Activated naive CD4-positive, alpha-beta T cell treated with anti-CD3 and anti-CD28 coated beads, Interleukin-2, amount 50 U/mL, for 72 hours (primary cell): ENCODE results near the gene LIPT1. TPM values are rescaled to one million over a fixed set of nuclear protein-coding genes. Genes with fewer than 3 reads are reported as not detected.

ENCODE experiments used
- ATAC-seq, 2 donors: fragments of 150-1000 bp; cut with Tn5 transposase; 2 replicates each; pipeline ENCODE4 v1.10.0; 2021; ENCODE audit warnings: mild to moderate bottlenecking in 2 of 2, moderate library complexity in 2 of 2
- DNase-seq, 2 donors: peaks; one replicate each; pipeline ENCODE4 v3.0.0; 2021 to 2022; ENCODE audit warnings: low spot score in 2 of 2
- H3K27ac Mint-ChIP-seq, 2 donors: one replicate each; pipeline ENCODE4 v1.8.0; 2022; ENCODE audit warnings: mild to moderate bottlenecking in 2 of 2, mixed read lengths in 2 of 2
- H3K36me3 Mint-ChIP-seq, 2 donors: one replicate each; pipeline ENCODE4 v1.8.0; 2022; ENCODE audit warnings: mixed read lengths in 2 of 2
- H3K9me3 Mint-ChIP-seq, 2 donors: one replicate each; pipeline ENCODE4 v1.8.0; 2022; ENCODE audit warnings: mixed read lengths in 2 of 2
- total RNA-seq, 2 donors: library from RNA; stranded (reverse); gene quantifications; one replicate each; pipeline ENCODE4 v1.2.3, GENCODE V29; 2022

LIPT1 gene
- total RNA-seq, 2 donors from 2014 or later, result 3.5 to 6.9 TPM

DNA sequence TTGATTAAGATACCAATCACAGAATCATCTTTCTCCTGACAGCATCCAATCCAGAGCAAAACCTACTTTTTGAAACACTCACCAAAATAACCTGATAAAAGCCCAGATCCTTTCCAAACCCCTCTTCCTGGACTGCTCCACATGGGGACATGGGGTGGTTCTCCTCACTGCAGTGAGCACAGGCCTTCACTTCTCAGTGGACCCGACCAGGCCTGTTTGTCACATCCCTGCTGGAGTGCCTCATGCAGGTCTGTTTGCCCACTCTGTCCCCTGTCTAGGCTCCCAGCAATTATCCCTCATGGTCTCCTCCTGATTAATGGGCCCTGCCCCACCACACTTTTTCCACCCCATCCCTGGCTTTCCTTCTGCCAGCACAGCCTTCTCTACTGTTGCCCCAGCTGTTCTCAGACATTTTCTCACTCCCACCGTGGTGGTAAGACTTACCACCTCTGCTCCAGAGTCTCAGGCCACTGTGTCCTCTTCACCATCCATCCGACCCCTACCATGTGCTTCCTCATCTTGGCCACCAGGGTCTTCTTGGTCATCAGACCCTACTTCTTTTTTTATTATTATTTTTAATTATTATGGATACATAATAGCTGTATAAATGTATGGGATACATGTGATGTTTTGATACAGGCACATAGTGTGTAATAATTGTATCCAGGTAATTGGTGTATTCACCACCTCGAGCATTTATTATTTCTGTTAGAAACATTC lies 47.4 kb downstream of the LIPT1 start:
- no peaks in the 10 kb centered on the region for H3K9me3 Mint-ChIP-seq
- DNase-seq (no peak), ATAC-seq (no peak)
- H3K36me3 Mint-ChIP-seq, result peaks cover 6 to 16% of the 10 kb centered on the region in 2 donors
- peak overlapping the region; percentile 23 to 29 for H3K27ac Mint-ChIP-seq

- Mint-ChIP-seq H3K27ac (no peak overlapping the region), H3K36me3 (peaks cover 14 to 19% of the 10 kb centered on the region in 2 donors), H3K9me3 (no peaks in the 10 kb centered on the region)
- ATAC-seq, result no peak
- DNase-seq, result no peak
Measured at GRCh38 chr2:99205491-99205890, 50.7 kb downstream of the LIPT1 start.

Other genes starting within 250 kb of the LIPT1 start
- under 1 TPM in 1 of 2 donors, not detected in 1; 0.12 TPM for gene CRACDL, start 218.7 kb upstream of the LIPT1 start, total RNA-seq
- gene C2orf15, start 13.3 kb upstream of the LIPT1 start, total RNA-seq, result 1 to 10 TPM; 2.1 to 4.9 TPM
- 1 to 10 TPM; 5.2 to 8.0 TPM for gene TSGA10, start within 50 bp of the LIPT1 start, total RNA-seq
- 100 to 1,000 TPM in 1 of 2 donors, 10 to 100 TPM in 1; 71.5 to 107 TPM for gene MITD1, start 26.1 kb downstream of the LIPT1 start, total RNA-seq
- 10 to 100 TPM; 27.9 to 48.5 TPM for gene MRPL30, start 26.2 kb downstream of the LIPT1 start, total RNA-seq
- not detected for gene LYG2, start 100.7 kb downstream of the LIPT1 start, total RNA-seq
- gene LYG1, start 146.2 kb downstream of the LIPT1 start, total RNA-seq, result 1 to 10 TPM in 1 of 2 donors, under 1 TPM in 1; 0.91 to 1.1 TPM
- gene TXNDC9, start 181.4 kb downstream of the LIPT1 start, total RNA-seq, result 10 to 100 TPM; 25.9 to 29.9 TPM
- gene EIF5B, start 182.4 kb downstream of the LIPT1 start, total RNA-seq, result 10 to 100 TPM; 68.6 to 77.7 TPM